Measurements from ENCODE around the gene GDF2.

DNA sequence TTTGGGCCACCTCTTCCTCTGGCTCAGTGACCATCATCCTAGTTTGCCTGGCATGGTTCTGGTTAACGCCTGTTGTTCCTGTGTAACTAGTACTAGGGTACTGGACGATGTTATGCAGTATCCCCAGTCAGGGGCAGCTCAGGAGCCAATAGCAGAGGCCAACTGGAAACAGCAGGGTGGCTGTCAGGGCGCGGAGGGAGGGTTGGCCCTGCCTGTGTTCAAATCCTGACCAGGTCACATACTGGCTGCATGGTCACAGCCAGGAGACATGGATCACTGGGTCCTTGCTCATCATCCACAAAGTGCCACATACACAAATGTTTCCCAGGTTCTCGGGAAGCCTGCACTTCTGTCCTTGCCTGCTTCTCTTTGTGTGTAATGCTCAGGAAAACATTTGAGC lies 13.7 kb downstream of the GDF2 start:
- TF ChIP-seq, protein P1, sequence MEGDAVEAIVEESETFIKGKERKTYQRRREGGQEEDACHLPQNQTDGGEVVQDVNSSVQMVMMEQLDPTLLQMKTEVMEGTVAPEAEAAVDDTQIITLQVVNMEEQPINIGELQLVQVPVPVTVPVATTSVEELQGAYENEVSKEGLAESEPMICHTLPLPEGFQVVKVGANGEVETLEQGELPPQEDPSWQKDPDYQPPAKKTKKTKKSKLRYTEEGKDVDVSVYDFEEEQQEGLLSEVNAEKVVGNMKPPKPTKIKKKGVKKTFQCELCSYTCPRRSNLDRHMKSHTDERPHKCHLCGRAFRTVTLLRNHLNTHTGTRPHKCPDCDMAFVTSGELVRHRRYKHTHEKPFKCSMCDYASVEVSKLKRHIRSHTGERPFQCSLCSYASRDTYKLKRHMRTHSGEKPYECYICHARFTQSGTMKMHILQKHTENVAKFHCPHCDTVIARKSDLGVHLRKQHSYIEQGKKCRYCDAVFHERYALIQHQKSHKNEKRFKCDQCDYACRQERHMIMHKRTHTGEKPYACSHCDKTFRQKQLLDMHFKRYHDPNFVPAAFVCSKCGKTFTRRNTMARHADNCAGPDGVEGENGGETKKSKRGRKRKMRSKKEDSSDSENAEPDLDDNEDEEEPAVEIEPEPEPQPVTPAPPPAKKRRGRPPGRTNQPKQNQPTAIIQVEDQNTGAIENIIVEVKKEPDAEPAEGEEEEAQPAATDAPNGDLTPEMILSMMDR (IDR thresholded peaks at IDR 0.05), result no peak
- TF ChIP-seq ZFX (IDR thresholded peaks at IDR 0.05; ENCODE audit: borderline replicate concordance), result no peak

Measured in 22Rv1 (cell line).